OCI-LY7 (cell line): ENCODE measurements around the gene LRRC7. TPM values are rescaled to one million over a fixed set of nuclear protein-coding genes. Genes with fewer than 3 reads are reported as not detected.

ENCODE experiments used
- BruUV-seq: library from RNA; stranded (reverse); fragments of 400-500 nt; replicated peaks from 2 replicates; lab custom pipeline; 2021; lab: Mats Ljungman, UMichigan
- CTCF ChIA-PET: fragments of 300-600 bp; sonication (Branson Sonifier 250); formaldehyde crosslinking; loops from one replicate; lab custom pipeline; 2022; ENCODE audit warnings: antibody characterized with exemption; ENCODE audit not compliant: unreplicated experiment; lab: Charles Lee
- POLR2A ChIA-PET: fragments of 300-600 bp; sonication (Branson Sonifier 250); formaldehyde crosslinking; loops from one replicate; lab custom pipeline; 2022; ENCODE audit warnings: antibody characterized with exemption; lab: Charles Lee
- DNase-seq: peaks from one replicate; pipeline ENCODE4 v3.0.0-alpha.2; 2015; ENCODE audit warnings: low spot score
- H2AFZ ChIP-seq: fragments of 200-600 bp; sonication (generic), shearing (Covaris generic); 2 replicates; pipeline ENCODE4 v1.6.1; 2014; ENCODE audit warnings: mild to moderate bottlenecking, antibody characterized with exemption, low read length, moderate library complexity
- H3K27ac ChIP-seq: fragments of 200-600 bp; sonication (generic); 2 replicates; pipeline ENCODE4 v1.5.1; 2014; ENCODE audit warnings: mixed run types, low read depth, mild to moderate bottlenecking, moderate library complexity, low read length, inconsistent platforms; ENCODE audit not compliant: poor library complexity, severe bottlenecking
- H3K36me3 ChIP-seq: fragments of 200-600 bp; sonication (generic); 2 replicates; pipeline ENCODE4 v1.6.1; 2014; ENCODE audit warnings: mild to moderate bottlenecking, antibody characterized with exemption, low read length, moderate library complexity, mixed read lengths; ENCODE audit not compliant: insufficient read depth
- H3K4me1 ChIP-seq: fragments of 200-600 bp; sonication (generic); 2 replicates; pipeline ENCODE4 v1.5.1; 2014; ENCODE audit warnings: mild to moderate bottlenecking, low read length; ENCODE audit not compliant: insufficient read depth, poor library complexity, severe bottlenecking
- H3K4me2 ChIP-seq: fragments of 200-600 bp; sonication (generic); 2 replicates; pipeline ENCODE4 v1.6.1; 2014; ENCODE audit warnings: mild to moderate bottlenecking, low read length
- H3K4me3 ChIP-seq: fragments of 200-600 bp; sonication (generic); 2 replicates; pipeline ENCODE4 v1.5.1; 2014; ENCODE audit warnings: mild to moderate bottlenecking, low read depth, low read length; ENCODE audit not compliant: poor library complexity, severe bottlenecking
- H3K79me2 ChIP-seq: fragments of 200-600 bp; sonication (generic); 2 replicates; pipeline ENCODE4 v1.6.1; 2016; ENCODE audit warnings: low read depth, mild to moderate bottlenecking, low read length, moderate library complexity, mixed read lengths; ENCODE audit not compliant: insufficient read depth
- H3K9me2 ChIP-seq: fragments of 200-600 bp; sonication (generic); 2 replicates; pipeline ENCODE4 v1.6.1; 2016; ENCODE audit warnings: mild to moderate bottlenecking, low read length, mixed read lengths; ENCODE audit not compliant: insufficient read depth
- H3K9me3 ChIP-seq: fragments of 200-600 bp; sonication (generic); 2 replicates; pipeline ENCODE4 v1.6.1; 2014; ENCODE audit warnings: mild to moderate bottlenecking, mixed run types, low read length, mixed read lengths
- H4K20me1 ChIP-seq: fragments of 200-600 bp; sonication (generic); 2 replicates; pipeline ENCODE4 v1.6.1; 2014; ENCODE audit warnings: mild to moderate bottlenecking, antibody characterized with exemption, low read length, moderate library complexity, mixed read lengths; ENCODE audit not compliant: insufficient read depth
- EZH2phosphoT487 ChIP-seq: fragments of 200-600 bp; sonication (generic); IDR thresholded peaks from 2 replicates; pipeline ENCODE4 v1.6.1; 2018; ENCODE audit warnings: low read depth, borderline replicate concordance, mild to moderate bottlenecking, mixed run types, antibody characterized with exemption, low read length, moderate library complexity, mixed read lengths
- intact Hi-C: fragments of 100-400 bp; cut with micrococcal nuclease; formaldehyde crosslinking; loops from one replicate; pipeline ENCODE4 v1.10.0; 2022; ENCODE audit not compliant: unreplicated experiment
- total RNA-seq, 2 experiments: library from RNA; depleted of rRNA in 1 of 2; stranded (reverse); fragments of >200 nt in 1 of 2; shearing (Covaris generic) in 1 of 2; gene quantifications; 2 replicates each; pipeline ENCODE4 v1.2.3, GENCODE V29; 2014 to 2022
- TF ChIP-seq, protein P1 (sequence below): fragments of 200-600 bp; sonication (generic); conservative IDR thresholded peaks from 2 replicates; pipeline ENCODE4 v1.5.1; 2014; ENCODE audit warnings: mild to moderate bottlenecking, antibody characterized with exemption, low read length, moderate library complexity, mixed read lengths

Gene LRRC7
- total RNA-seq, 2 experiments from 2014 or later = not detected

DNA sequence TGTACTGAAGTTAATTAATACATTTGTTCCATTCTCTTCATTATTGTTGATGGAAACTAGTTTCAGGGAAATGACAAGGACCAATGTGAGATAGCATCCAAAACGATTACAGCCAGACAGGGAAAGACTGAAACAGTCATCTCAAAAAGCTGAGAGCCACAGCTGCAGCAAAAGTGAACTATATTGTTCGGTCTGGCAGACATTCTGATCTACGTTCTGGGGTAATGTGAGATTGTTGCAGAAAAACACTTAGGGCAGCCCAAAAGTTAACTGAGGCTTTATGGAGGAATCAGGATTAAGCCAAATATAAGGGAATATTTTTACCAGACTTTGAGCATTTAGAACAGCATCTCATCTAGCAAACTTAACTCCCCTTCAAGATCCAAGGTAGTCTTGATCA is 524.8 kb downstream of the LRRC7 start:
- POLR2A ChIA-PET = interaction anchor here (0.6 kb wide), 1 partner anchor 687 kb away, joined by 3 read pairs; no protein-coding TSS in a partner anchor
- intact Hi-C loops = no loop called here
- Histone ChIP-seq H3K4me3 (no peak overlapping the region), H3K36me3 (no peaks in the 10 kb centered on the region), H3K9me2 (peaks cover 5% of the 10 kb centered on the region; the same call in 1 of the 2 replicates), H3K4me1 (no peaks in the 10 kb centered on the region), H3K79me2 (no peaks in the 10 kb centered on the region), H3K27ac (no peak overlapping the region), H3K4me2 (no peak overlapping the region), H4K20me1 (no peaks in the 10 kb centered on the region), H2AFZ (no peak overlapping the region), H3K9me3 (no peaks in the 10 kb centered on the region)
- no TSS peak for BruUV-seq
- TF ChIP-seq, protein P1, sequence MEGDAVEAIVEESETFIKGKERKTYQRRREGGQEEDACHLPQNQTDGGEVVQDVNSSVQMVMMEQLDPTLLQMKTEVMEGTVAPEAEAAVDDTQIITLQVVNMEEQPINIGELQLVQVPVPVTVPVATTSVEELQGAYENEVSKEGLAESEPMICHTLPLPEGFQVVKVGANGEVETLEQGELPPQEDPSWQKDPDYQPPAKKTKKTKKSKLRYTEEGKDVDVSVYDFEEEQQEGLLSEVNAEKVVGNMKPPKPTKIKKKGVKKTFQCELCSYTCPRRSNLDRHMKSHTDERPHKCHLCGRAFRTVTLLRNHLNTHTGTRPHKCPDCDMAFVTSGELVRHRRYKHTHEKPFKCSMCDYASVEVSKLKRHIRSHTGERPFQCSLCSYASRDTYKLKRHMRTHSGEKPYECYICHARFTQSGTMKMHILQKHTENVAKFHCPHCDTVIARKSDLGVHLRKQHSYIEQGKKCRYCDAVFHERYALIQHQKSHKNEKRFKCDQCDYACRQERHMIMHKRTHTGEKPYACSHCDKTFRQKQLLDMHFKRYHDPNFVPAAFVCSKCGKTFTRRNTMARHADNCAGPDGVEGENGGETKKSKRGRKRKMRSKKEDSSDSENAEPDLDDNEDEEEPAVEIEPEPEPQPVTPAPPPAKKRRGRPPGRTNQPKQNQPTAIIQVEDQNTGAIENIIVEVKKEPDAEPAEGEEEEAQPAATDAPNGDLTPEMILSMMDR = no peak
- no peak for TF ChIP-seq EZH2phosphoT487
- no peak for DNase-seq
- CTCF ChIA-PET = no interaction called here

GRCh38 chr1:70093250-70093975 is 525.7 kb downstream of the LRRC7 start:
- H2AFZ ChIP-seq = no peak overlapping the region
- no peak overlapping the region for H3K4me2 ChIP-seq
- ChIA-PET CTCF (no interaction called here), POLR2A (interaction anchor here (0.7 kb wide), 1 partner anchor 840 kb away, joined by 4 read pairs; no protein-coding TSS in a partner anchor)
- no peak overlapping the region for H3K27ac ChIP-seq
- no peak overlapping the region for H3K4me3 ChIP-seq
- H3K4me1 ChIP-seq = no peaks in the 10 kb centered on the region
- BruUV-seq = no TSS peak
- TF ChIP-seq, protein P1 = no peak
- TF ChIP-seq EZH2phosphoT487 = no peak
- H3K79me2 ChIP-seq = no peaks in the 10 kb centered on the region
- DNase-seq = no peak
- no peaks in the 10 kb centered on the region for H4K20me1 ChIP-seq
- peaks cover 5% of the 10 kb centered on the region; the same call in 1 of the 2 replicates for H3K9me2 ChIP-seq
- H3K9me3 ChIP-seq = no peaks in the 10 kb centered on the region
- H3K36me3 ChIP-seq = no peaks in the 10 kb centered on the region
- intact Hi-C loops = no loop called here

GRCh38 chr1:70101231-70101630 is 533.5 kb downstream of the LRRC7 start:
- Histone ChIP-seq H4K20me1 (no peaks in the 10 kb centered on the region), H3K4me3 (no peak overlapping the region), H3K9me3 (no peaks in the 10 kb centered on the region), H3K4me2 (no peak overlapping the region), H3K4me1 (no peaks in the 10 kb centered on the region), H3K27ac (no peak overlapping the region), H3K9me2 (no peaks in the 10 kb centered on the region), H3K79me2 (no peaks in the 10 kb centered on the region), H2AFZ (no peak overlapping the region), H3K36me3 (no peaks in the 10 kb centered on the region)
- DNase-seq = no peak
- intact Hi-C loops = no loop called here
- TF ChIP-seq EZH2phosphoT487 = no peak
- TF ChIP-seq, protein P1 = no peak
- ChIA-PET POLR2A (interaction anchor here (0.5 to 1.0 kb wide), 2 partner anchors 11 to 980 kb away, joined by 3 read pairs; no protein-coding TSS in a partner anchor), CTCF (no interaction called here)
- BruUV-seq = no TSS peak
